Heart left ventricle (tissue), 16 donors: ENCODE measurements around the gene ASB2. TPM values are rescaled to one million over a fixed set of nuclear protein-coding genes. Genes with fewer than 3 reads are reported as not detected.

Source experiments
- ATAC-seq, 4 donors: fragments of 200-7000 bp; cut with Tn5 transposase; one replicate each; pipeline ENCODE4 v1.9.1; 2020 to 2022; ENCODE audit warnings: moderate library complexity in 4 of 4, mild to moderate bottlenecking in 3 of 4, moderate number of reproducible peaks in 1 of 4
- DNase-seq, 5 donors: peaks; one replicate each; pipeline ENCODE4 v3.0.0-alpha.2; 2020
- H3K27ac ChIP-seq, 12 donors: fragments of 200-600 bp; sonication (generic) in 4 of 12; one replicate each; pipeline versions ENCODE4 v1.5.0 to v1.8.0; 2016 to 2022; ENCODE audit warnings: mild to moderate bottlenecking in 2 of 12
- H3K27me3 ChIP-seq, 9 donors: fragments of 200-600 bp; sonication (generic) in 2 of 9; one replicate each; pipeline versions ENCODE4 v1.5.1 to v1.8.0; 2016 to 2022; ENCODE audit warnings: mild to moderate bottlenecking in 3 of 9
- H3K36me3 ChIP-seq, 9 donors: fragments of 200-600 bp; sonication (generic) in 2 of 9; one replicate each; pipeline versions ENCODE4 v1.5.0 to v1.8.0; 2018 to 2022; ENCODE audit warnings: mild to moderate bottlenecking in 2 of 9
- H3K4me1 ChIP-seq, 12 donors: fragments of 200-600 bp; sonication (generic) in 4 of 12; one replicate each; pipeline versions ENCODE4 v1.5.0 to v1.8.0; 2016 to 2022; ENCODE audit warnings: mild to moderate bottlenecking in 3 of 12
- H3K4me3 ChIP-seq, 12 donors: fragments of 200-600 bp; sonication (generic) in 4 of 12; one replicate each; pipeline versions ENCODE4 v1.5.0 to v1.8.0; 2017 to 2022; ENCODE audit warnings: mild to moderate bottlenecking in 9 of 12, moderate library complexity in 4 of 12
- H3K9me3 ChIP-seq, 12 donors: fragments of 200-600 bp; sonication (generic) in 4 of 12; one replicate each; pipeline versions ENCODE4 v1.5.0 to v1.8.0; 2016 to 2022; ENCODE audit warnings: mild to moderate bottlenecking in 1 of 12
- CTCF ChIP-seq, 12 donors: fragments of 200-600 bp; sonication (generic) in 4 of 12; IDR thresholded peaks; one replicate each; pipeline versions ENCODE4 v1.5.0 to v1.8.0; 2018 to 2022; ENCODE audit warnings: antibody characterized with exemption in 12 of 12, mild to moderate bottlenecking in 5 of 12
- POLR2A ChIP-seq, 2 donors: fragments of 450-650 bp; IDR thresholded peaks; one replicate each; pipeline ENCODE4 v1.6.1; 2017; ENCODE audit warnings: antibody characterized with exemption in 2 of 2, mild to moderate bottlenecking in 2 of 2, moderate library complexity in 2 of 2
- WGBS, 4 donors: extraction: QIAGEN DNeasy Blood & Tissue Kit in 2 of 4; methylation state at CpG; one replicate each; pipeline versions ENCODE4 v1.1.5 to v1.1.7; 2013 to 2018; 5-methylcytosine and 5-hydroxymethylcytosine counted together
- intact Hi-C, 10 donors: fragments of 100-400 bp; cut with DNase I; formaldehyde crosslinking; loops; one replicate each; pipeline versions ENCODE4 v1.11.1 to v1.14.2; 2022
- polyA plus RNA-seq, 2 donors: library from polyadenylated mRNA; stranded (reverse); fragments of 200-250 nt; gene quantifications; one replicate each; pipeline ENCODE4 v1.2.3, GENCODE V29; 2013
- total RNA-seq, 9 donors: library from RNA; depleted of rRNA in 2 of 9; stranded (reverse); fragments of >200 nt in 2 of 9; fragmentation: NEBNext Ultra II Directional in 3 of 9; extraction: Animal tissue kit (Norgen Biotek cat#: 25700) in 3 of 9; gene quantifications; one replicate each; pipeline versions ENCODE4 v1.1.0 to v1.2.4, GENCODE V29; 2016 to 2023
- donor health status: ischemic (EF 13 %, LVEDD 7.1; RV severe dilation, severe dysfunction).
- donor health status: healthy with polysubstance abuse.
- donor health status: DM: no; HTN: yes; CAD: no.
- donor health status: DM: no; HTN: no; CAD: no.
- donor health status: ischemic (EF 25% LVEDD 6.9; RV normal size, moderate dysfunction).
- donor health status: ischemic (EF 25% LVEDD 5.7; RV mildly dilated, moderate dysfunction).
- donor health status: healthy.
- donor health status: DM: yes; HTN: yes; CAD: no.
- donor health status: ischemic (EF 35%, LVEDD 5.7; RV mildly dilated, moderate dysfunction).
- donor health status: nonischemic (EF 11% LVEDD 7.7; RV severe dilation, severe dysfunction).
- donor health status: DM: yes; HTN: yes; CAD: no.
- donor health status: PGD.
- donor health status: ischemic (EF 29% LVEDD 5.4; RV normal size, mild dysfunction).
- donor health status: nonischemic (EF 23%, LVEDD 6.1; RV moderate dilation, normal function).

The ASB2 gene
- total and polyA plus RNA-seq, 11 donors = 22.4 to 411 (median 166) TPM

GRCh38 chr14:93947282-93947681, 29.1 kb downstream of the ASB2 start:
- no peak for TF ChIP-seq CTCF (IDR thresholded peaks at IDR 0.05)
- no peak for TF ChIP-seq POLR2A (IDR thresholded peaks at IDR 0.05)
- DNase-seq (peak in 1 of 5 donors; percentile 51), ATAC-seq (peak in 3 of 4 donors; percentile 4 to 58 (median 56))
- Histone ChIP-seq H3K4me1 (peaks cover 0 to 34% (median 8%) of the 10 kb centered on the region in 12 donors), H3K9me3 (no peaks in the 10 kb centered on the region), H3K4me3 (no peak overlapping the region), H3K27ac (peak overlapping the region in 10 of 12 donors; percentile 17 to 71 (median 56)), H3K27me3 (no peaks in the 10 kb centered on the region), H3K36me3 (peaks cover 0 to 94% (median 63%) of the 10 kb centered on the region in 9 donors)
- intact Hi-C loops = loop anchor here in 1 of 10 donors (10.0 kb wide), 1 partner anchor 188 kb away; no protein-coding TSS in a partner anchor
- 61 to 68% (median 67%) methylated on average over 2 to 19 of the region's 19 CpGs for WGBS, 4 donors

- ATAC-seq (no peak), DNase-seq (no peak)
- TF ChIP-seq POLR2A (IDR thresholded peaks at IDR 0.05) = no peak
- no peak for TF ChIP-seq CTCF (IDR thresholded peaks at IDR 0.05)
- H3K4me1 ChIP-seq = peaks cover 0 to 34% (median 5%) of the 10 kb centered on the region in 12 donors
- H3K36me3 ChIP-seq = peaks cover 0 to 95% (median 57%) of the 10 kb centered on the region in 9 donors
- intact Hi-C loops = loop anchor here in 1 of 10 donors (10.0 kb wide), 1 partner anchor 188 kb away; no protein-coding TSS in a partner anchor
- H3K27ac ChIP-seq = peak overlapping the region in 9 of 12 donors; percentile 18 to 72 (median 59)
- no peaks in the 10 kb centered on the region for H3K27me3 ChIP-seq
- H3K4me3 ChIP-seq = no peak overlapping the region
- H3K9me3 ChIP-seq = no peaks in the 10 kb centered on the region
- WGBS, 4 donors = 56 to 76% (median 65%) methylated on average over 7 of the region's 7 CpGs
Observed at GRCh38 chr14:93946541-93947090, 29.8 kb downstream of the ASB2 start.

GRCh38 chr14:93946104-93946503, 30.3 kb downstream of the ASB2 start:
- H3K4me3 ChIP-seq = no peak overlapping the region
- H3K4me1 ChIP-seq = peaks cover 0 to 34% (median 4%) of the 10 kb centered on the region in 12 donors
- no peaks in the 10 kb centered on the region for H3K9me3 ChIP-seq
- peaks cover 0 to 94% (median 52%) of the 10 kb centered on the region in 9 donors for H3K36me3 ChIP-seq
- intact Hi-C loops = loop anchor here in 1 of 10 donors (10.0 kb wide), 1 partner anchor 189 kb away; no protein-coding TSS in a partner anchor
- peak overlapping the region in 8 of 12 donors; percentile 33 to 72 (median 55) for H3K27ac ChIP-seq
- ATAC-seq (peak in 3 of 4 donors; percentile 29 to 44 (median 31)), DNase-seq (no peak)
- WGBS, 4 donors = 38 to 65% (median 52%) methylated on average over 6 of the region's 6 CpGs
- TF ChIP-seq POLR2A (IDR thresholded peaks at IDR 0.05) (no peak), CTCF (IDR thresholded peaks at IDR 0.05) (no peak)
- H3K27me3 ChIP-seq = no peaks in the 10 kb centered on the region

GRCh38 chr14:93945070-93945399, 31.3 kb downstream of the ASB2 start:
- Histone ChIP-seq H3K27ac (peak overlapping the region in 9 of 12 donors; percentile 5 to 72 (median 46)), H3K27me3 (no peaks in the 10 kb centered on the region), H3K36me3 (peaks cover 0 to 90% (median 47%) of the 10 kb centered on the region in 9 donors), H3K4me3 (no peak overlapping the region), H3K9me3 (no peaks in the 10 kb centered on the region), H3K4me1 (peaks cover 0 to 36% (median 6%) of the 10 kb centered on the region in 12 donors)
- TF ChIP-seq POLR2A (IDR thresholded peaks at IDR 0.05) (no peak), CTCF (IDR thresholded peaks at IDR 0.05) (no peak)
- no peak for ATAC-seq
- 58 to 63% (median 61%) methylated on average over 5 of the region's 5 CpGs for WGBS, 4 donors
- peak in 1 of 5 donors; percentile 2 for DNase-seq
- intact Hi-C loops = loop anchor here in 1 of 10 donors (10.0 kb wide), 1 partner anchor 190 kb away; no protein-coding TSS in a partner anchor
